Neural cell (in vitro differentiated cells): Measurements from ENCODE around the gene LBHD1. TPM values are rescaled to one million over a fixed set of nuclear protein-coding genes. Genes with fewer than 3 reads are reported as not detected.

ENCODE experiments used
- H2AFZ ChIP-seq: fragments of 200-600, 300-800 bp; sonication (generic), shearing (Covaris generic); 2 replicates; pipeline ENCODE4 v1.6.0; 2014; ENCODE audit warnings: low read depth, mild to moderate bottlenecking, antibody characterized with exemption, low read length, moderate library complexity
- H3F3A ChIP-seq: fragments of 200-600 bp; shearing (Covaris generic); 2 replicates; pipeline ENCODE4 v1.6.1; 2016; ENCODE audit warnings: mild to moderate bottlenecking, moderate library complexity, mixed read lengths, antibody characterized with exemption, low read length; ENCODE audit not compliant: insufficient read depth, poor library complexity, severe bottlenecking
- H3K27ac ChIP-seq: fragments of 200-600, 300-800 bp; sonication (generic), shearing (Covaris generic); 2 replicates; pipeline ENCODE4 v1.5.1; 2014; ENCODE audit warnings: mild to moderate bottlenecking, low read length, moderate library complexity
- H3K27me3 ChIP-seq: fragments of 300-800, 200-600 bp; sonication (generic), shearing (Covaris generic); 2 replicates; pipeline ENCODE4 v1.6.0; 2014; ENCODE audit warnings: mild to moderate bottlenecking, low read depth, low read length, moderate library complexity; ENCODE audit not compliant: insufficient read depth
- H3K36me3 ChIP-seq: fragments of 300-800, 200-600 bp; sonication (generic), shearing (Covaris generic); 2 replicates; pipeline ENCODE4 v1.5.1; 2014; ENCODE audit warnings: mild to moderate bottlenecking, antibody characterized with exemption, low read length, moderate library complexity; ENCODE audit not compliant: insufficient read depth
- H3K4me2 ChIP-seq: fragments of 300-800, 200-600 bp; sonication (generic), shearing (Covaris generic); 2 replicates; pipeline ENCODE4 v1.6.0; 2014; ENCODE audit warnings: mild to moderate bottlenecking, low read length
- H3K4me3 ChIP-seq: fragments of 300-800, 200-600 bp; sonication (generic), shearing (Covaris generic); 2 replicates; pipeline ENCODE4 v1.5.1; 2014; ENCODE audit warnings: mild to moderate bottlenecking, low read length, moderate library complexity
- H3K79me2 ChIP-seq: fragments of 200-600 bp; shearing (Covaris generic); replicated peaks from 2 replicates; pipeline ENCODE4 v1.6.0; 2014; ENCODE audit warnings: mild to moderate bottlenecking, low read length, moderate library complexity; ENCODE audit not compliant: insufficient read depth
- H3K9ac ChIP-seq: fragments of 300-800, 200-600 bp; sonication (generic), shearing (Covaris generic); 2 replicates; pipeline ENCODE4 v1.6.1; 2016; ENCODE audit warnings: mild to moderate bottlenecking, low read length, mixed read lengths
- H3K9me2 ChIP-seq: fragments of 200-600 bp; shearing (Covaris generic); 2 replicates; pipeline ENCODE4 v1.6.1; 2016; ENCODE audit warnings: mild to moderate bottlenecking, low read length, mixed read lengths; ENCODE audit not compliant: insufficient read depth
- H3K9me3 ChIP-seq: fragments of 200-600, 300-800 bp; sonication (generic), shearing (Covaris generic); 2 replicates; pipeline ENCODE4 v1.6.1; 2016; ENCODE audit warnings: mild to moderate bottlenecking, mixed run types, low read length, moderate library complexity, mixed read lengths
- H4K20me1 ChIP-seq: fragments of 200-600 bp; shearing (Covaris generic); 2 replicates; pipeline ENCODE4 v1.6.1; 2016; ENCODE audit warnings: mild to moderate bottlenecking, mixed run types; ENCODE audit not compliant: insufficient read depth
- EP300 ChIP-seq: fragments of 450-650 bp; conservative IDR thresholded peaks from 2 replicates; pipeline ENCODE4 v1.6.1; 2014; ENCODE audit warnings: antibody characterized with exemption, mild to moderate bottlenecking, moderate library complexity; ENCODE audit not compliant: poor library complexity, severe bottlenecking
- EZH2 ChIP-seq: fragments of 200-600, 300-800 bp; shearing (Covaris generic), sonication (generic); IDR thresholded peaks from 2 replicates; pipeline ENCODE4 v1.6.1; 2014; ENCODE audit warnings: antibody characterized with exemption, low read length, borderline replicate concordance, mild to moderate bottlenecking; ENCODE audit not compliant: insufficient read depth, poor library complexity, severe bottlenecking
- MXI1 ChIP-seq: fragments of 450-650 bp; conservative IDR thresholded peaks from 2 replicates; pipeline ENCODE4 v1.6.1; 2014; ENCODE audit warnings: antibody characterized with exemption, mild to moderate bottlenecking; ENCODE audit not compliant: poor library complexity, severe bottlenecking
- POLR2AphosphoS5 ChIP-seq: IDR thresholded peaks from 2 replicates; pipeline ENCODE4 v1.6.1; 2012
- RAD21 ChIP-seq: fragments of 450-650 bp; conservative IDR thresholded peaks from 2 replicates; pipeline ENCODE4 v1.6.1; 2014; ENCODE audit warnings: antibody characterized with exemption, mild to moderate bottlenecking, moderate library complexity
- SMC3 ChIP-seq: fragments of 450-650 bp; conservative IDR thresholded peaks from 2 replicates; pipeline ENCODE4 v1.6.1; 2014; ENCODE audit warnings: antibody characterized with exemption, mild to moderate bottlenecking, moderate library complexity; ENCODE audit not compliant: poor library complexity
- TAF1 ChIP-seq: IDR thresholded peaks from 2 replicates; pipeline ENCODE4 v1.6.1; 2012; ENCODE audit warnings: low read depth
- polyA plus RNA-seq: library from polyadenylated mRNA; depleted of rRNA; stranded (reverse); fragments of >200 nt; gene quantifications from 2 replicates; pipeline ENCODE4 v1.2.3, GENCODE V29; 2014
- TF ChIP-seq, protein P1 (sequence below): fragments of 450-650 bp; IDR thresholded peaks from 2 replicates; pipeline ENCODE4 v1.5.1; 2014; ENCODE audit warnings: antibody characterized with exemption, mild to moderate bottlenecking, moderate library complexity; ENCODE audit not compliant: poor library complexity, severe bottlenecking
- TF ChIP-seq, protein P2 (sequence below): IDR thresholded peaks from 2 replicates; pipeline ENCODE4 v1.6.1; 2012; ENCODE audit warnings: borderline replicate concordance

Gene LBHD1
- polyA plus RNA-seq, 1 donor from 2014 or later, result 10.6 TPM

DNA sequence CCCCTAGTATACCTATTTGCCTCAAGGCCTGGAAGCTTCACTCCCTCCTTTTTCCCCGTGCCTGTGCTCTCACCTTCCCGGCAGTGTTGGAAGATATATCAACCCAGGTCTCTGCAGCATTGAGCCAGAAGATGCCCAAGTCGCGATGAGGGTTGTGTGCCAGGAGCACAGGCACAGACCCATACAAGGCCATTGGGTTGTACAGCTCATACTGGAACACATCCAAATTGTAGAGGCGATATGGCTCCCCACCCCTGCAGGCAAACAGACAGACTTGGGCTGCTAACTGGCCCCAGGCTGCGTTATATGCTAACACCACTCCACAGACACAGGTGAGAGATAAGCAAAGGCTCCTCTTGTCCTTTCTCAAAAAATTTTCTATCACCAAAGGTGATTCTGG lies 39.6 kb downstream of the LBHD1 start:
- no peaks in the 10 kb centered on the region for H4K20me1 ChIP-seq
- no peak overlapping the region for H2AFZ ChIP-seq
- no peaks in the 10 kb centered on the region for H3K36me3 ChIP-seq
- no peak overlapping the region for H3K4me2 ChIP-seq
- H3F3A ChIP-seq, result no peaks in the 10 kb centered on the region
- no peak overlapping the region for H3K9ac ChIP-seq
- H3K27ac ChIP-seq, result no peak overlapping the region
- no peak overlapping the region for H3K4me3 ChIP-seq
- no peaks in the 10 kb centered on the region for H3K79me2 ChIP-seq
- no peaks in the 10 kb centered on the region for H3K9me2 ChIP-seq
- H3K27me3 ChIP-seq, result no peaks in the 10 kb centered on the region
- TF ChIP-seq TAF1, result no peak
- TF ChIP-seq, protein P1, sequence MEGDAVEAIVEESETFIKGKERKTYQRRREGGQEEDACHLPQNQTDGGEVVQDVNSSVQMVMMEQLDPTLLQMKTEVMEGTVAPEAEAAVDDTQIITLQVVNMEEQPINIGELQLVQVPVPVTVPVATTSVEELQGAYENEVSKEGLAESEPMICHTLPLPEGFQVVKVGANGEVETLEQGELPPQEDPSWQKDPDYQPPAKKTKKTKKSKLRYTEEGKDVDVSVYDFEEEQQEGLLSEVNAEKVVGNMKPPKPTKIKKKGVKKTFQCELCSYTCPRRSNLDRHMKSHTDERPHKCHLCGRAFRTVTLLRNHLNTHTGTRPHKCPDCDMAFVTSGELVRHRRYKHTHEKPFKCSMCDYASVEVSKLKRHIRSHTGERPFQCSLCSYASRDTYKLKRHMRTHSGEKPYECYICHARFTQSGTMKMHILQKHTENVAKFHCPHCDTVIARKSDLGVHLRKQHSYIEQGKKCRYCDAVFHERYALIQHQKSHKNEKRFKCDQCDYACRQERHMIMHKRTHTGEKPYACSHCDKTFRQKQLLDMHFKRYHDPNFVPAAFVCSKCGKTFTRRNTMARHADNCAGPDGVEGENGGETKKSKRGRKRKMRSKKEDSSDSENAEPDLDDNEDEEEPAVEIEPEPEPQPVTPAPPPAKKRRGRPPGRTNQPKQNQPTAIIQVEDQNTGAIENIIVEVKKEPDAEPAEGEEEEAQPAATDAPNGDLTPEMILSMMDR, result no peak
- TF ChIP-seq POLR2AphosphoS5, result no peak
- no peak for TF ChIP-seq EP300
- no peak for TF ChIP-seq MXI1
- TF ChIP-seq SMC3, result no peak
- TF ChIP-seq EZH2, result no peak
- TF ChIP-seq, protein P2, sequence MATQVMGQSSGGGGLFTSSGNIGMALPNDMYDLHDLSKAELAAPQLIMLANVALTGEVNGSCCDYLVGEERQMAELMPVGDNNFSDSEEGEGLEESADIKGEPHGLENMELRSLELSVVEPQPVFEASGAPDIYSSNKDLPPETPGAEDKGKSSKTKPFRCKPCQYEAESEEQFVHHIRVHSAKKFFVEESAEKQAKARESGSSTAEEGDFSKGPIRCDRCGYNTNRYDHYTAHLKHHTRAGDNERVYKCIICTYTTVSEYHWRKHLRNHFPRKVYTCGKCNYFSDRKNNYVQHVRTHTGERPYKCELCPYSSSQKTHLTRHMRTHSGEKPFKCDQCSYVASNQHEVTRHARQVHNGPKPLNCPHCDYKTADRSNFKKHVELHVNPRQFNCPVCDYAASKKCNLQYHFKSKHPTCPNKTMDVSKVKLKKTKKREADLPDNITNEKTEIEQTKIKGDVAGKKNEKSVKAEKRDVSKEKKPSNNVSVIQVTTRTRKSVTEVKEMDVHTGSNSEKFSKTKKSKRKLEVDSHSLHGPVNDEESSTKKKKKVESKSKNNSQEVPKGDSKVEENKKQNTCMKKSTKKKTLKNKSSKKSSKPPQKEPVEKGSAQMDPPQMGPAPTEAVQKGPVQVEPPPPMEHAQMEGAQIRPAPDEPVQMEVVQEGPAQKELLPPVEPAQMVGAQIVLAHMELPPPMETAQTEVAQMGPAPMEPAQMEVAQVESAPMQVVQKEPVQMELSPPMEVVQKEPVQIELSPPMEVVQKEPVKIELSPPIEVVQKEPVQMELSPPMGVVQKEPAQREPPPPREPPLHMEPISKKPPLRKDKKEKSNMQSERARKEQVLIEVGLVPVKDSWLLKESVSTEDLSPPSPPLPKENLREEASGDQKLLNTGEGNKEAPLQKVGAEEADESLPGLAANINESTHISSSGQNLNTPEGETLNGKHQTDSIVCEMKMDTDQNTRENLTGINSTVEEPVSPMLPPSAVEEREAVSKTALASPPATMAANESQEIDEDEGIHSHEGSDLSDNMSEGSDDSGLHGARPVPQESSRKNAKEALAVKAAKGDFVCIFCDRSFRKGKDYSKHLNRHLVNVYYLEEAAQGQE, result no peak
- TF ChIP-seq RAD21, result no peak
- H3K9me3 ChIP-seq, result no peaks in the 10 kb centered on the region

DNA sequence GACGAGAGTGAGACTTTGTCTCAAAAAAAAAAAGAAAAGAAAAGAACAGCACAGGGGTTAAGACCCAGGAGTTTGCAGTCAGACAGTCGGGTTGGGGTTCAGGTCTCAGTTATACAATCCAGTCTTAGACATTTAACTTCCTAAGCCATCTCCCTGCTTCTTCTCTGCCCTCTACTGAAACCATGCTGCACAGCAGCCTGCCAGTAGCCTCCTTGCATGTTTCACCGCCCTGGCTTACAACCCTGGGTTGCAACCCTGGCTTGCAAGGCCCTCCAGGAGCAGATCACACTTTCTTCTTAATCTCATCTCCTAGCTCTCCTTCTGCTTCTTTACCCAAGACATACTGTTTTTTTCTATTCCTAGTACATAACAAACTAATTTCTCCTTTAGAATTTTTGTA lies 44.4 kb downstream of the LBHD1 start:
- TF ChIP-seq EP300 (no peak), POLR2AphosphoS5 (no peak), SMC3 (no peak), MXI1 (no peak), EZH2 (no peak), RAD21 (no peak), TAF1 (no peak)
- TF ChIP-seq, protein P2, result no peak
- TF ChIP-seq, protein P1, result no peak
- Histone ChIP-seq H3K9me3 (no peaks in the 10 kb centered on the region), H3K27me3 (no peaks in the 10 kb centered on the region), H3K36me3 (no peaks in the 10 kb centered on the region), H2AFZ (no peak overlapping the region), H3F3A (peaks cover 2% of the 10 kb centered on the region), H4K20me1 (no peaks in the 10 kb centered on the region), H3K79me2 (no peaks in the 10 kb centered on the region), H3K27ac (no peak overlapping the region), H3K4me3 (no peak overlapping the region), H3K4me2 (no peak overlapping the region), H3K9ac (no peak overlapping the region), H3K9me2 (no peaks in the 10 kb centered on the region)
